ENCODE results near the gene MCCC1. TPM values are rescaled to one million over a fixed set of nuclear protein-coding genes. Genes with fewer than 3 reads are reported as not detected.
"Not testable (repeated sequence)": the region's sequence is repeated elsewhere in the genome, so short reads cannot be mapped to it uniquely, and the experiment has no call there.

Gene MCCC1
- total RNA-seq, 4 donors from 2014 or later, result 20.5 to 40.3 (median 35.0) TPM

DNA sequence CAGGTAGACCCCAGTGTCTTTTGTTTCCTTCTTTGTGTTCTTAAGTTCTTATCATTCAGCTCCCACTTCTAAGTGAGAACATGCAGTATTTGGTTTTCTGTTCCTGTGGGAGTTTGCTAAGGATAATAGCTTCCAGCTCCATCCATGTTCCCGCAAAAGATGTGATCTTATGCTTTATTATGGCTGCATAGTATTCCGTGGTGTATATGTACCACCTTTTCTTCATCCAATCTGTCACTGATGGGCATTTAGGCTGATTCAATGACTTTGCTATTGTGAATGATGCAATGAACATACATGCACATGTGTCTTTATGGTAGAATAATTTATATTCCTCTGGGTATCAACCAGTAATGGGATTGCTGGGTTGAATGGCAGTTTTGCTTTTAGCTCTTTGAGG, 24.4 kb downstream of the MCCC1 start:
- Histone ChIP-seq H3K9me3 (no peaks in the 10 kb centered on the region), H3K27ac (no peak overlapping the region), H3K4me3 (no peak overlapping the region), H3K4me1 (no peaks in the 10 kb centered on the region), H3K27me3 (no peaks in the 10 kb centered on the region), H3K36me3 (no peaks in the 10 kb centered on the region)
- no peak for DNase-seq
- TF ChIP-seq, protein P1, sequence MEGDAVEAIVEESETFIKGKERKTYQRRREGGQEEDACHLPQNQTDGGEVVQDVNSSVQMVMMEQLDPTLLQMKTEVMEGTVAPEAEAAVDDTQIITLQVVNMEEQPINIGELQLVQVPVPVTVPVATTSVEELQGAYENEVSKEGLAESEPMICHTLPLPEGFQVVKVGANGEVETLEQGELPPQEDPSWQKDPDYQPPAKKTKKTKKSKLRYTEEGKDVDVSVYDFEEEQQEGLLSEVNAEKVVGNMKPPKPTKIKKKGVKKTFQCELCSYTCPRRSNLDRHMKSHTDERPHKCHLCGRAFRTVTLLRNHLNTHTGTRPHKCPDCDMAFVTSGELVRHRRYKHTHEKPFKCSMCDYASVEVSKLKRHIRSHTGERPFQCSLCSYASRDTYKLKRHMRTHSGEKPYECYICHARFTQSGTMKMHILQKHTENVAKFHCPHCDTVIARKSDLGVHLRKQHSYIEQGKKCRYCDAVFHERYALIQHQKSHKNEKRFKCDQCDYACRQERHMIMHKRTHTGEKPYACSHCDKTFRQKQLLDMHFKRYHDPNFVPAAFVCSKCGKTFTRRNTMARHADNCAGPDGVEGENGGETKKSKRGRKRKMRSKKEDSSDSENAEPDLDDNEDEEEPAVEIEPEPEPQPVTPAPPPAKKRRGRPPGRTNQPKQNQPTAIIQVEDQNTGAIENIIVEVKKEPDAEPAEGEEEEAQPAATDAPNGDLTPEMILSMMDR (IDR thresholded peaks at IDR 0.05), result no peak
- no peak for TF ChIP-seq POLR2A (IDR thresholded peaks at IDR 0.05)
- intact Hi-C loops (cut with DNase I; ENCODE audit: low total_unique reads), result no loop called here

- intact Hi-C loops (cut with DNase I; ENCODE audit: low total_unique reads), result no loop called here
- Histone ChIP-seq H3K9me3 (no peaks in the 10 kb centered on the region), H3K4me3 (no peak overlapping the region), H3K36me3 (no peaks in the 10 kb centered on the region), H3K4me1 (no peaks in the 10 kb centered on the region), H3K27me3 (no peaks in the 10 kb centered on the region), H3K27ac (no peak overlapping the region)
- TF ChIP-seq, protein P1 (IDR thresholded peaks at IDR 0.05), result no peak
- no peak for TF ChIP-seq POLR2A (IDR thresholded peaks at IDR 0.05)
- no peak for DNase-seq
These were observed 25.0 kb downstream of the MCCC1 start for GRCh38 chr3:183074261-183074660.

GRCh38 chr3:183073839-183074238, 25.5 kb downstream of the MCCC1 start:
- no peaks in the 10 kb centered on the region for H3K4me1 ChIP-seq
- no peaks in the 10 kb centered on the region for H3K27me3 ChIP-seq
- no peak for TF ChIP-seq POLR2A (IDR thresholded peaks at IDR 0.05)
- TF ChIP-seq, protein P1 (IDR thresholded peaks at IDR 0.05), result no peak
- no peaks in the 10 kb centered on the region for H3K9me3 ChIP-seq
- DNase-seq, result no peak
- no peak overlapping the region for H3K4me3 ChIP-seq
- H3K36me3 ChIP-seq, result no peaks in the 10 kb centered on the region
- no peak overlapping the region for H3K27ac ChIP-seq
- intact Hi-C loops (cut with DNase I; ENCODE audit: low total_unique reads), result no loop called here

- Histone ChIP-seq H3K36me3 (no peaks in the 10 kb centered on the region), H3K9me3 (no peaks in the 10 kb centered on the region), H3K4me3 (no peak overlapping the region), H3K4me1 (no peaks in the 10 kb centered on the region), H3K27me3 (no peaks in the 10 kb centered on the region), H3K27ac (no peak overlapping the region)
- TF ChIP-seq, protein P1 (IDR thresholded peaks at IDR 0.05), result no peak
- no peak for TF ChIP-seq POLR2A (IDR thresholded peaks at IDR 0.05)
- intact Hi-C loops (cut with DNase I; ENCODE audit: low total_unique reads), result no loop called here
- no peak for DNase-seq
These were observed 28.4 kb downstream of the MCCC1 start for GRCh38 chr3:183070892-183071291.

- TF ChIP-seq, protein P1 (IDR thresholded peaks at IDR 0.05), result no peak
- TF ChIP-seq POLR2A (IDR thresholded peaks at IDR 0.05), result no peak
- H3K27me3 ChIP-seq, result no peaks in the 10 kb centered on the region
- H3K4me3 ChIP-seq, result no peak overlapping the region
- DNase-seq, result no peak
- intact Hi-C loops (cut with DNase I; ENCODE audit: low total_unique reads), result no loop called here
- no peaks in the 10 kb centered on the region for H3K36me3 ChIP-seq
- H3K4me1 ChIP-seq, result no peaks in the 10 kb centered on the region
- H3K27ac ChIP-seq, result no peak overlapping the region
- no peaks in the 10 kb centered on the region for H3K9me3 ChIP-seq
These were observed 30.2 kb downstream of the MCCC1 start for GRCh38 chr3:183069086-183069485.

DNA sequence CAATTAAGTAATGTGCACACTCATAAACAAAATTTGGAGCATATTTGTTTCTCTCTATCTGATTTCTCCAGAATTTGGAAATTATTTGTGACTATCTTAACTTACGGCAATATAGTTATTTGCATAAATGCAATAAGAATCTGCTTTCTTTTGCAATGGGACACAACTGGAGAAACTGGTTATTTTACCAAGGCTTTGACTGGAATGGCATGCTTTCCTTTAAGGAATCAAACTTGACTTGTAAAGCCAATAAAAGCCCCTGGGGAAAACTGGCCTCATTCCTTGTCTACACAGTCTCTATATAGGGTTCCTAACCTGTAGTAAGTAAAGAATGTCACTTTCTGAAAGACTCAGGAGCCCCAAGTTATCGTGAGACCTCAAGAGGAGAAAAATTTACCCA, 32.4 kb downstream of the MCCC1 start:
- H3K27ac ChIP-seq; H3K9me3 ChIP-seq; H3K27me3 ChIP-seq; DNase-seq; intact Hi-C loops (cut with DNase I; ENCODE audit: low total_unique reads); H3K4me1 ChIP-seq; H3K4me3 ChIP-seq; H3K36me3 ChIP-seq: not testable (repeated sequence)
